H1 (cell line): ENCODE data around the gene NAA40. TPM values are rescaled to one million over a fixed set of nuclear protein-coding genes. Genes with fewer than 3 reads are reported as not detected.

Source experiments
- ASH2L ChIP-seq: fragments of 200-600, 300-600 bp; sonication (generic); IDR thresholded peaks from one replicate; pipeline ENCODE4 v1.7.1; 2017; ENCODE audit warnings: low read length
- CREB1 ChIP-seq: IDR thresholded peaks from 2 replicates; pipeline ENCODE4 v1.6.1; 2012; ENCODE audit warnings: inconsistent platforms
- CTBP2 ChIP-seq: IDR thresholded peaks from 2 replicates; pipeline ENCODE4 v1.7.0; 2011; ENCODE audit warnings: borderline replicate concordance, mild to moderate bottlenecking, moderate library complexity, mixed read lengths, low read length; ENCODE audit not compliant: insufficient read depth, insufficient read length
- NRF1 ChIP-seq: IDR thresholded peaks from 2 replicates; pipeline ENCODE4 v1.6.1; 2011; ENCODE audit warnings: mild to moderate bottlenecking, low read depth, low read length, improper control_type of control experiment
- RFX5 ChIP-seq: IDR thresholded peaks from 2 replicates; pipeline ENCODE4 v1.6.1; 2011; ENCODE audit warnings: low read depth, low read length, improper control_type of control experiment, borderline replicate concordance
- SRF ChIP-seq: IDR thresholded peaks from 2 replicates; pipeline ENCODE4 v1.6.1; 2011; ENCODE audit warnings: mild to moderate bottlenecking, low read depth, low read length, moderate library complexity
- TAF7 ChIP-seq: optimal IDR thresholded peaks from 2 replicates; pipeline ENCODE3; 2011; ENCODE audit warnings: low read depth, mild to moderate bottlenecking, inconsistent platforms, low read length, moderate library complexity, borderline replicate concordance
- polyA plus RNA-seq, 7 experiments: library from polyadenylated mRNA; depleted of rRNA in 3 of 7; stranded (reverse) in 5 of 7; unstranded in 2 of 7; fragments of >200 nt in 5 of 7; fragments of 200-250 nt in 2 of 7; gene quantifications; 1 replicate in 5 of 7; 2 replicates in 1 of 7; 4 replicates in 1 of 7; pipeline versions ENCODE4 v1.2.1 to v1.2.3, GENCODE V29; 2011 to 2013; ENCODE audit warnings: missing spikeins in 2 of 7, mixed read lengths in 2 of 7
- total RNA-seq: library from RNA; stranded (reverse); fragmentation: NEBNext Ultra II Directional; extraction: Animal tissue kit (Norgen Biotek cat#: 25700); gene quantifications from 2 replicates; pipeline ENCODE4 v1.2.1, GENCODE V29; 2021
- TF ChIP-seq, protein P1 (sequence below): fragments of 300-600 bp; sonication (generic); IDR thresholded peaks from 2 replicates; pipeline ENCODE4 v1.7.1; 2012; ENCODE audit warnings: low read length, moderate library complexity, mild to moderate bottlenecking, inconsistent platforms; ENCODE audit not compliant: insufficient replicate concordance
- TF ChIP-seq, protein P2 (sequence below): IDR thresholded peaks from 2 replicates; pipeline ENCODE4 v1.6.1; 2012; ENCODE audit warnings: low read length, inconsistent platforms

Gene NAA40
- total and polyA plus RNA-seq, 2 of the 8 experiments (the other 6 are each of a cell fraction or from before 2014, with no cell fraction given), result 20.0 to 31.1 TPM

DNA sequence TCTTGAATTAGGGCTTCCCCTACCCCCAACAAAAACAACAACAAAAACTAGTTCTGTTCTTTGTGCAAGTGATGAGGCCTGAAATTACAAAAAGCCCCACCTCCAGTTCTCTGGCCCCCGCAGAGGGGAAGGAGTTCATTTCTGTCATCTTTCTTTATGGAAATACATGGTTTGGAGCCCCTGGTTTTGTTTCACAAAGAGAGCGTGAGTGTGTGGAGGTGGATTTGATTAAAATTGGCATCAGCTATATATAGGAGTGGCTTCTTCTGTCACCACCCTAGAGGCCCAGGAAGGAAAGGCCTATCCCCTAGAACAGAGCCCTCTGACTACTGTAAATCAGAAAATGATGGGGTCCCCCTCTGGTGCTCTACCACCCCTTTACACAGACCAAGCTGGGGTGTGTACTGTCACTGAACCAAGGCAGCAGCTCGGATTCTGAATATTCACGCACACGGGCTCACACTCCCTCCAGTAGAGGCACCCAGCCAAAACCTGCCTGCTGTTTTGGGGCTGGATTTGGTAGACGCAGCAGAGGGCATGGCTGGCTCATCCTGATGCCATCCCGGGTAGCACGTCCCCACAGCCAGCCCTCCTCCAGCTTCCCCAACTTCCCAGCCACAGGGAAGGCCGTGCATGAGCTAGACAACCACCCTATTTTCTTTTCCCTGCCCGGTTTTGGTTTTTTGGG is 41.2 kb upstream of the NAA40 start (continued):
- TF ChIP-seq, protein P1, sequence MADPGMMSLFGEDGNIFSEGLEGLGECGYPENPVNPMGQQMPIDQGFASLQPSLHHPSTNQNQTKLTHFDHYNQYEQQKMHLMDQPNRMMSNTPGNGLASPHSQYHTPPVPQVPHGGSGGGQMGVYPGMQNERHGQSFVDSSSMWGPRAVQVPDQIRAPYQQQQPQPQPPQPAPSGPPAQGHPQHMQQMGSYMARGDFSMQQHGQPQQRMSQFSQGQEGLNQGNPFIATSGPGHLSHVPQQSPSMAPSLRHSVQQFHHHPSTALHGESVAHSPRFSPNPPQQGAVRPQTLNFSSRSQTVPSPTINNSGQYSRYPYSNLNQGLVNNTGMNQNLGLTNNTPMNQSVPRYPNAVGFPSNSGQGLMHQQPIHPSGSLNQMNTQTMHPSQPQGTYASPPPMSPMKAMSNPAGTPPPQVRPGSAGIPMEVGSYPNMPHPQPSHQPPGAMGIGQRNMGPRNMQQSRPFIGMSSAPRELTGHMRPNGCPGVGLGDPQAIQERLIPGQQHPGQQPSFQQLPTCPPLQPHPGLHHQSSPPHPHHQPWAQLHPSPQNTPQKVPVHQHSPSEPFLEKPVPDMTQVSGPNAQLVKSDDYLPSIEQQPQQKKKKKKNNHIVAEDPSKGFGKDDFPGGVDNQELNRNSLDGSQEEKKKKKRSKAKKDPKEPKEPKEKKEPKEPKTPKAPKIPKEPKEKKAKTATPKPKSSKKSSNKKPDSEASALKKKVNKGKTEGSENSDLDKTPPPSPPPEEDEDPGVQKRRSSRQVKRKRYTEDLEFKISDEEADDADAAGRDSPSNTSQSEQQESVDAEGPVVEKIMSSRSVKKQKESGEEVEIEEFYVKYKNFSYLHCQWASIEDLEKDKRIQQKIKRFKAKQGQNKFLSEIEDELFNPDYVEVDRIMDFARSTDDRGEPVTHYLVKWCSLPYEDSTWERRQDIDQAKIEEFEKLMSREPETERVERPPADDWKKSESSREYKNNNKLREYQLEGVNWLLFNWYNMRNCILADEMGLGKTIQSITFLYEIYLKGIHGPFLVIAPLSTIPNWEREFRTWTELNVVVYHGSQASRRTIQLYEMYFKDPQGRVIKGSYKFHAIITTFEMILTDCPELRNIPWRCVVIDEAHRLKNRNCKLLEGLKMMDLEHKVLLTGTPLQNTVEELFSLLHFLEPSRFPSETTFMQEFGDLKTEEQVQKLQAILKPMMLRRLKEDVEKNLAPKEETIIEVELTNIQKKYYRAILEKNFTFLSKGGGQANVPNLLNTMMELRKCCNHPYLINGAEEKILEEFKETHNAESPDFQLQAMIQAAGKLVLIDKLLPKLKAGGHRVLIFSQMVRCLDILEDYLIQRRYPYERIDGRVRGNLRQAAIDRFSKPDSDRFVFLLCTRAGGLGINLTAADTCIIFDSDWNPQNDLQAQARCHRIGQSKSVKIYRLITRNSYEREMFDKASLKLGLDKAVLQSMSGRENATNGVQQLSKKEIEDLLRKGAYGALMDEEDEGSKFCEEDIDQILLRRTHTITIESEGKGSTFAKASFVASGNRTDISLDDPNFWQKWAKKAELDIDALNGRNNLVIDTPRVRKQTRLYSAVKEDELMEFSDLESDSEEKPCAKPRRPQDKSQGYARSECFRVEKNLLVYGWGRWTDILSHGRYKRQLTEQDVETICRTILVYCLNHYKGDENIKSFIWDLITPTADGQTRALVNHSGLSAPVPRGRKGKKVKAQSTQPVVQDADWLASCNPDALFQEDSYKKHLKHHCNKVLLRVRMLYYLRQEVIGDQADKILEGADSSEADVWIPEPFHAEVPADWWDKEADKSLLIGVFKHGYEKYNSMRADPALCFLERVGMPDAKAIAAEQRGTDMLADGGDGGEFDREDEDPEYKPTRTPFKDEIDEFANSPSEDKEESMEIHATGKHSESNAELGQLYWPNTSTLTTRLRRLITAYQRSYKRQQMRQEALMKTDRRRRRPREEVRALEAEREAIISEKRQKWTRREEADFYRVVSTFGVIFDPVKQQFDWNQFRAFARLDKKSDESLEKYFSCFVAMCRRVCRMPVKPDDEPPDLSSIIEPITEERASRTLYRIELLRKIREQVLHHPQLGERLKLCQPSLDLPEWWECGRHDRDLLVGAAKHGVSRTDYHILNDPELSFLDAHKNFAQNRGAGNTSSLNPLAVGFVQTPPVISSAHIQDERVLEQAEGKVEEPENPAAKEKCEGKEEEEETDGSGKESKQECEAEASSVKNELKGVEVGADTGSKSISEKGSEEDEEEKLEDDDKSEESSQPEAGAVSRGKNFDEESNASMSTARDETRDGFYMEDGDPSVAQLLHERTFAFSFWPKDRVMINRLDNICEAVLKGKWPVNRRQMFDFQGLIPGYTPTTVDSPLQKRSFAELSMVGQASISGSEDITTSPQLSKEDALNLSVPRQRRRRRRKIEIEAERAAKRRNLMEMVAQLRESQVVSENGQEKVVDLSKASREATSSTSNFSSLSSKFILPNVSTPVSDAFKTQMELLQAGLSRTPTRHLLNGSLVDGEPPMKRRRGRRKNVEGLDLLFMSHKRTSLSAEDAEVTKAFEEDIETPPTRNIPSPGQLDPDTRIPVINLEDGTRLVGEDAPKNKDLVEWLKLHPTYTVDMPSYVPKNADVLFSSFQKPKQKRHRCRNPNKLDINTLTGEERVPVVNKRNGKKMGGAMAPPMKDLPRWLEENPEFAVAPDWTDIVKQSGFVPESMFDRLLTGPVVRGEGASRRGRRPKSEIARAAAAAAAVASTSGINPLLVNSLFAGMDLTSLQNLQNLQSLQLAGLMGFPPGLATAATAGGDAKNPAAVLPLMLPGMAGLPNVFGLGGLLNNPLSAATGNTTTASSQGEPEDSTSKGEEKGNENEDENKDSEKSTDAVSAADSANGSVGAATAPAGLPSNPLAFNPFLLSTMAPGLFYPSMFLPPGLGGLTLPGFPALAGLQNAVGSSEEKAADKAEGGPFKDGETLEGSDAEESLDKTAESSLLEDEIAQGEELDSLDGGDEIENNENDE, result no peak
- TF ChIP-seq TAF7, result no peak
- TF ChIP-seq ASH2L, result no peak
- TF ChIP-seq, protein P2, sequence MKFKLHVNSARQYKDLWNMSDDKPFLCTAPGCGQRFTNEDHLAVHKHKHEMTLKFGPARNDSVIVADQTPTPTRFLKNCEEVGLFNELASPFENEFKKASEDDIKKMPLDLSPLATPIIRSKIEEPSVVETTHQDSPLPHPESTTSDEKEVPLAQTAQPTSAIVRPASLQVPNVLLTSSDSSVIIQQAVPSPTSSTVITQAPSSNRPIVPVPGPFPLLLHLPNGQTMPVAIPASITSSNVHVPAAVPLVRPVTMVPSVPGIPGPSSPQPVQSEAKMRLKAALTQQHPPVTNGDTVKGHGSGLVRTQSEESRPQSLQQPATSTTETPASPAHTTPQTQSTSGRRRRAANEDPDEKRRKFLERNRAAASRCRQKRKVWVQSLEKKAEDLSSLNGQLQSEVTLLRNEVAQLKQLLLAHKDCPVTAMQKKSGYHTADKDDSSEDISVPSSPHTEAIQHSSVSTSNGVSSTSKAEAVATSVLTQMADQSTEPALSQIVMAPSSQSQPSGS, result no peak
- no peak for TF ChIP-seq CTBP2
- no peak for TF ChIP-seq NRF1
- no peak for TF ChIP-seq RFX5
- no peak for TF ChIP-seq SRF
- TF ChIP-seq CREB1, result no peak
